ENCODE measurements around the gene PIEZO2.

PIEZO2 gene

DNA sequence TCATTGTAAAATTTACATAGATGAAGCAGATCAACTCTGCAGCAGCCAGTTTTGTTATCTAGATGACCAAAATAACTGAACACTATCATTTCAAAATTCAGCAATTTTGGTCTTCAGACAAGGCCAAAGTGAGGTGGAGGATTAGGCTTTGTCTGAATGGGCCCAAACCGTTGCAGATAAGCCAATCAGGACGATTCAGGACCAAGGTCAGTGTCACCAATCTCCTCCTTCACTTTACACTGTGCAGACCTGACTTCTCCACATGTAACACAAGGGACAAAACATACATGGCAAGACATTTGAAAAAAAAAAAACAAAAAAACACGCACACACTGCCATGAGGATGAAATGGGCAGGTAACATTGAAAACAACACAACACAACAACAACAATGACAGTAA lies 412.4 kb downstream of the PIEZO2 start:
- DNase-seq (ENCODE audit: low read depth), result no peak

DNA sequence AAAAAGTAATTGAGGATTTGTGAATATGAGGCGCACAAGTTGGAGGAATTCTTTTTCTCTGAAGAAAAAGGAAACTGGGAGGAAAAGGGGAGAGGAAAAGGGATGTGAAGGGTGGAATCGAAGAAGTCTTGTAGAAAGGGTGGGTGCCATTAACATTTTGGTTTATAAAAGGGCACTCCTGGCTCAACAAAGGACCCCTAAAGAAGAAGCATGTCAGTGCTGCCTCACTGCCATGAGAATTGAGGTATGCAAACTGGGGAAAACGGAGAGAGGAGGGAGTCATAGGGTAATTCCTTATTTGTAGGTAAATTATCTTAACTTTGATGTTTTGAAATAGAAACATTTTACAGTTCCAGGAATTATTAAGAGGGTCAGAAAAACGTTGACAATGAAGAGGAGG lies 416.4 kb downstream of the PIEZO2 start:
- no peak for DNase-seq (ENCODE audit: low read depth)

DNA sequence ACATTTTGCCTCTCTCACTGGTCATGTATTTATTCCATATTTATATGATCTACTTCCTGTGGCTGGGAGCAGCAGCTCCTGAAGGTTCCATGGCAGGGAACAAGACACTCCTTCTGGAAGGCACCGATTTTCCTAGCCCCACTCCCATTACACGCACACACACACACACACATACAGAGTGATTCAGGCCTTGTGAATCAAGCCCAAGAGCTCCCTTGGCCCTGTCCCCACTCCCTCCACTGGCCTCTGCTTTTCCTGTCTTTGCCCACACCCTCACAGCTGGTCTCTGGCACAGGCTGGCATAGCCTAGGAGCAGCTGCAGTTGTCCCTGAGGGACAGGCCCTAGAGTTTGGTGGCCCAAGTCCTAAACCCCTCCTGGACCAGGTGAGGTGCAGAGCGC lies 421.9 kb downstream of the PIEZO2 start:
- DNase-seq (ENCODE audit: low read depth), result no peak

DNA sequence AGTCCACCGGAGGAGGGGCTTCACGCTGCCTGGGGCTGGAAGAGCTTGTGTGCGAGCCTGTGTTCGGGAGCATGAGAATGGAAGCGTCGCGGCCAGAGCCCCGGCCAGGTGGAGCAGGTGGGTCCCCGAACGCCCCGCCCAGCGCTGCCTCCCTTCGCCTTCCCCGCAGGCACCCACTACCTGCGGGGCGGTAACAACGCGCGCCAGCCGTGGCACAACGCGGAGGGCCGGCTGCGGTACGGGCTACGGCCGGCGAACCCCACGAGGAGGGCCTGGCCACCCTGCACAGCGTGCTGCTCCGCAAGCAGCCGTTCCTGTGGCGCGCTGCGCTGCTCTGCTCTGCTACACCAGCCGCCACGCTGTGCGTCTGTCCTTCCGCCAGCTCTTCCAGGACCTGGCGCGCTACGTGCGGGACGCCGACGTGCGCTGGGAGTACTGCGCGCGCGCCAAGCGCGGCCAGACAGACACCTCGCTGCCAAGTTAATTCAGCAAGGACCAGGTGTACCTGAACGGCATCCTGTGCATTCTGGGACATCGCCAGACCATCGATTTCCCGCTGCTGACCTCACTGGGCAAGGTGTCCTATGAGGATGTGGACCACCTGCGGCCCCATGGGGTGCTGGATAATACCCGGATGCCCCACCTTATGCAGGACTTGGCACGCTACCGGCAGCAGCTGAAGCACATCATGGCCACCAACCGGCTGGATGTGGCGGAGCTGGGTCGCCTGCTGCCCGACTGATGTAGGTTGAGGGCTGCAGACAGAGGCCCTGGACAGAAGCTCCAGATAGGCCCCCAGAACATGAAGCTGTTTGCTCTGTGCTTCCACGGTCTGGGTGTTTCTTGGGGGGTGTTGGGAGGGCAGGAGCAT lies 422.9 kb downstream of the PIEZO2 start:
- no peak for DNase-seq (ENCODE audit: low read depth)

DNA sequence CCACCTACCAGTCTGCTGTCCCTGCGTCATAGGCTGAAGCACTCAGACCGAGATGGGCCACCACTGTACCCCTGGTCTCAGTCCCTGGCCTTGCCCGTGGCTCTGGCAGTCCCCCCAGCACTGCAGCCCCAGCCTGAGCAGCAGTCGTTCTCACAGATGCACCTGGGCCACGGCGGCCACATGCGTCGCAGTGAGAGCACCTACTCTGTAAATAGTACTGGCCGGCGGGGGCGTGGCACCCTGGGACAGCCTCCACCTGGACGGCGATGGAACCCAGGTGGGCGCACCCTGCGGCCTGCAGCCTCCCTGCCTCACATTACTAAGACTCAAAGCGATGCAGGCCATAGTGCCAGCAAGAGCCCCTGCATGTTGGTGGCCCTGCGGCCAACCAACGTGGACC lies 424.7 kb downstream of the PIEZO2 start:
- DNase-seq (ENCODE audit: low read depth), result no peak

DNA sequence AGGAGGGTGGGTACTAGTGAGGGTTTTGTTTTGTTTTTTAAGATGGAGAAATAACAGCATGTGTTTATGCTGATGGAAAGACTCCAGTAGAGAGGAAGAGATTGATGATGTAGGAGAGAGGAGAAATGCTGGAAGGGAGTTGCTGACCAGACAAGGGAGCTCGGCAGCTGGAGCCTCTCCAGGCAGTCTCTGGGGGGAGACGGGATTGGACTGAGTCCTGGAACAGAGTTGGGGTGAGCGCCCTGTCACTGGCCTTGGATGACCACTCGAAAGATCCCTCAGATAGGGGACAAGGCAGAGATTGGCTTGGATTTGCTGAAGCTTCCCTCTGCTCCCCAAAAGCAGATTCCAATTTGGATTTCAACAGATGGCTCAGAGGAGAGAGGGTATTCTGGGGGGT lies 425.9 kb downstream of the PIEZO2 start:
- no peak for DNase-seq (ENCODE audit: low read depth)

DNA sequence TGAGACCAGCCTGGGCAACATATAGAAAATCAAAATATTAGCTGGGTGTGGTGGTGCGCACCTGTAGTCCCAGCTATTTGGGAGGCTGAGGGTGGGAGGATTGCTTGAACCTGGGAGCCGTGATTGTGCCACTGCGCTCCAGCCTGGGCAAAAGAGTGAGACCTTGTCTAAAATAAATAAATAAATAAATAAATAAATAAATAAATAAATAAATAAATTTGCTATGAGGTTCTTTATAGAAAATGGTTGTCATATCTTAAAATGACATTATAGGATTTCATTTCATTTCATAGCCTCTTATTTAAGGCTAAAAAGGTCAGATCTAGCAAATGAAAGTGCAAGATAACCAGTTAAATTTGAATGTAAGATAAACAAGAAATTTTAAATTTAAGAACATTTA lies 430.6 kb downstream of the PIEZO2 start:
- DNase-seq (ENCODE audit: low read depth), result no peak

DNA sequence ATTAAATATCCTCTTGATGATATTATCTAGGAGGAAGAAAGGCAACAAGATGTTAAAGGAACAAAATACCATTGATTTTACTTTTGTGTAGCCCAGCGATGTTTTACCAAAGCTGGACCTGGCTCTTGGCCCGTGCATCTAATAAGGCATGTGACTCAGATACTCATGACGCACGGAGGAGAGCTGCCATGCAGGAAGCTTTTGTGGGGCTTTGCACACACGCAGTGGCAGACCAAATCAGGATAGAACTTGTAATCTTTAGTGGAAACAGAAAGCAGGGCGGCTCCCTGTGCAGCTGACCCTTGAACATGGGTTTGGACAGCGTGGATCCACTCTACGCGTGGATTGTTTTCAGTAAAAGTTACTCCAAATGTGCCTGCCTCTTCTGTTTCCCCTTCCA lies 433.6 kb downstream of the PIEZO2 start:
- no peak for DNase-seq (ENCODE audit: low read depth)

DNA sequence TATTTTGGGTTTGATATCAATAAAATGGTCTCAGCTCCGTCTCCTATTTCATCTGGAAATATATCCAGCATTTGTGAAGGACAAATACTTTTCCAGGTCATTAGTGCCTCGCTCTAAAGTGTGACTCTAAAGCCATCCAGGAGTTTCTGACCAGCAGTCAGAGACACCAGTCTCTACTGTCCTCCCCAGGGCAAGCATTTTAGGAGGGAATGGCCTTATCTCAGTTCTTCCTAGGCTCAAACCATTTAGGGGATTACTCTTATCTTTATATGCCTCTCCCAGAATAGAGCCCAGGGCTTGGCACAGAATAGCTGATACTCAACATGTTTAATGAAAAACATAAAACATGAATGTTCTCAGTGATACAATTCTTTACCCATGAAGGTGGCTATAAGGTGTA lies 436.0 kb downstream of the PIEZO2 start:
- DNase-seq (ENCODE audit: low read depth), result no peak

DNA sequence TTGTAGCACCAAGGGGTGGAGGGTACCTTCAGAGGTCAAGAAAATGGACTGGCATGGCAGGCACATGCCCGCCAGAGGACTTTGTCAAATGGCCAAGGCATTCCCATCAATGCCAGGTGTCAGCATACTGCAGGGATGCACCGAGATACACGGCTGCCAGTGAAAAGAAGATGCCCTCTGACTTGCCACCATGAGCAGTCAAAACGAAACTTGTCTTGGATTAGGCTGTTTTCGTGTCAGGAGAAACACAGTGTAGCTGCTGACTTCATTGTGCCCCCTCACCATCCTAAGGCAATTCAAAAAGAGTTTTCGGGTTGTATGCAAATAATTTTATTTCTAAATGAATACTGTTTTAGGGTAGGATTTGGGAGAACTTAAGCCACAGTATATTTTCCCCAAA lies 442.1 kb downstream of the PIEZO2 start:
- DNase-seq (ENCODE audit: low read depth), result no peak

DNA sequence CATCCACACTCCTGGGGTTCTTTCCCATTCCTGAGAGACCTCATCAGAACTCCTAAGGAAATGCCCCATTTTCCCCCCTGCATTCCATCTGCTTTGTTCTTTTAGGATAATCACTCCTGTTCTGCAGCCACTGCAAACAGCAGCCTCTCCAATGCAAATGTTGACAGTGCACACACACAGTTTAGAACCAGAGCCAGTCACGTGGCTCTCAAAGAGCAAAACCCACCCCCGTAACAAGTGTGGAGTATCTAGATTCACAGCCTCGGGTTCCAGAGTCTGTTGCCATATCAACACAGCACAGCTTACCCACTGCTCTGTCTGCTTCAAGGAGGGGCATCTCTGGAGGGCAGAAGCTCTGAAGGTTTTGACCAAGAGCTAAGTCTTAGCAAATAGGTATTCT lies 443.6 kb downstream of the PIEZO2 start:
- DNase-seq (ENCODE audit: low read depth), result no peak

DNA sequence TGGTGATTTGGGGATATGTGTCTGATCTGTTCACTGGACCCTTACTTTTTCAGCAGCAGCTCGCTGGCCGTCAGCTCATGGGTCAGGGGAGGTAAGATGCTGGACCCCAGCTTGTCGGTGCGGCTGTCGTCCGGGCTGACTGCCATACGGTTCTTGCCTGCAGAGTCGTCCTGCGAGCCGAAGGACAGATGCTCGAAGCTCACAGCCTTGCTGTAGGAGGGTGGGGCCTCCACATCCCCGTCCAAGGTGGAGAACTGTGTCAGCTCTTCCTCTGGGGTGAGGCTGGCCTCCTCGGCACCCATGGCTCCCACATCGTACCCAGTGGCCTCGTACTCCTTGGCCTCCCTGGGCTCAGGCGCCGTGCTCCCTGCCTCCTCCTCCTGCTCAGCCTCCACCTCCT lies 444.1 kb downstream of the PIEZO2 start:
- no peak for DNase-seq (ENCODE audit: low read depth)

DNA sequence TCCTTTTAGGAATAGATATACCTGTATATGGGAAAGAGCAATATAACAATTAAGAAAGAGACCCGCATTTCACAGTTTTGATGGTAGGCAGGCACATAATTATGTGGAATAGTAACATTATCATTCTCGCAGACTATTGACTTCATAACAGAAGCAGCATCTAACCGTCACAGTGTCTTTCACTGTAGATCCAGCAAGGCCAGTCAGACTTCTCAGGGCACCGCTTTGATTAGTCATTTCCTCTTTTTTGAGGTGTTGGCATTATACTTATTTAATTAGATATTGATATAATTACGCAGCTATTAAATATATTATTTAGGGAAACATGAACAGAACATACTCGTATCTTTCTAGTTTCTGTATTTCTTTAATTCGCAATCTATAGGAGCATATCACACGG lies 447.2 kb downstream of the PIEZO2 start:
- no peak for DNase-seq (ENCODE audit: low read depth)

DNA sequence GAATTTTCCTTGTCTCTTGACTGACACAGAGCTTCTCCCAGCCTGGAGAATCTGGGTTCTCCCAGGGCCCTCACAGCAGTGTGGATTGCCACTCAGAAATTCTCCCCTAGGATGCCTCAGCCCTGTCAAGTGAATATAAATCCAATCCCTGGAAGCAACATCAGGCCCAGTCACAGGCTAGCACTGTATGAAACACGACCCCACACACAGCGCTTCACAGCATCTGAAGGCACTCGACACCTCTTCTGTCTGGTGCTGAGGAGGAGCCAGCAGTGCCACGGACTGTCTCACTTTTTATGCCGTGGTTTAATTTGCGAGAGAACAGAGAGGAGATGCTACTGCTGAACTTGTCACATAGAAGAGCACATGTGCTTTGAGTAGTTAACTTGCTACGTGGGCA lies 459.0 kb downstream of the PIEZO2 start:
- no peak for DNase-seq (ENCODE audit: low read depth)

DNA sequence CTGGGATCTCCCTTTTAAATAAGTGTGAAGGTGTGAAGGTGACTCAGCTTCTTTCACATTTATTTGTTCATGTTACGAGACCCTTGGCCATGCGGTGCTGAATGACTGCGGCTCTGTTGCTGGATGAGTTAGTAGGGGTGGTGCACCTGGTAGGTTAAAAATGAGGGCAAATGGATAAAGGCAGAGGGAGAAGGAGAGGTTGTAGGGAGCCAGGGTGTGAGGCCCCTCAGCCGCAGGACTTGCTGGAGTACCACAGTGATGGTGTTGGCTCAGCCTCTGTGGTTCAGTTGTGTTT lies 459.4 kb downstream of the PIEZO2 start:
- no peak for DNase-seq (ENCODE audit: low read depth)

DNA sequence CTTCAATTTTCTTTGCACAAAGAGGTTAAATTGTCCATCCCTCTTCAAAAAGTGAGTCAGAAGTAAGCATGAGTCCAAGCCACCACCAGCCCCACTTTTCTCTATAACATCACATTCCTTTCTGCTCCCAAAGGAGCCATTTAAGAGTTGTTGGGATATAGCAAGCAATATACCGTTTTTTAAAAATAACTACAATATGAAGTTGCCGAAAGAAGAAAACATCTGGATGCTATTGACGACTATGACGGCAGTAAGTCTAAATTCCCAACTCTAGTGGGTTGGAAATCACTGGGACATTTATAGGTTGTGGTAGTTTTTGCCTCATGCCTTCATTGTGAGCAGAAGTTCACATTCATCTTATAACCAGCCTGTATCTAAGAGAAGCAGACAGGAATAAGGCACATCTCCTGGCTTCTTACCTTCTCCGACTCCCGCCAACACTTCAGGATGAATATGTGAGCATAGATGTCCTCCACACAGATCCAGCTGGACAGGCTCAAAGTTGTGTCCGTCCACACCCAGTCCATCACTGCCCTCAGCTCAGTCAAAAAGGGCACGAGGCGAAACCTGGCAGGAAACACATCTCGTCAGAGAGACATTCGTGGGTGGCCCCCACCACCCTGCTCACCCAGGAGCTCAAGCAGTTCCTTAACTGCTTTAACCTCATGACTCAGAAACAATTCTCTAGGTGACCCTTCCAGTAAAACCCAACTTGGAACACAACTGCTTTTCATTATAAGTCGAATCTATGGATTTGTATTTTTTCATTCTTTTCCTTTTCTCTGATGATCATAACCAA lies 459.9 kb downstream of the PIEZO2 start:
- DNase-seq (ENCODE audit: low read depth), result no peak

DNA sequence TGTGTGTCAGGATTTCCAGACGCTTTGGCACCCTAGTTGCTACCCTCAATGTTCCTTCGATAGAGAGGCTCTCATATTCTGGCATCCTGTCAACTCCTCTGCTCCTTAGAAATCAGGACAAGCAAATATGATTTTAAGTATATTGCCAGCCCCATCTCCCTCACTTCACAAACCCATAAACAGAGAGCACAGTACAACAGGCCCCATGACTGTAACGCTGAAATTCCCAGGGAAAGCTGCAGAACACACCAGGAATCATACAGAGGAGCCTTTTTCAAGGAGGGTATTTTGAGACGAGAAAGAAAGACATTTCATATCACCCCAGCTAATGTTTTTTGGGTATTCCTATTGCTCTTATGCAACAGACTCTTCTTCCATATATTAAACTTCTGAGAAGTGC lies 460.6 kb downstream of the PIEZO2 start:
- DNase-seq (ENCODE audit: low read depth), result no peak

DNA sequence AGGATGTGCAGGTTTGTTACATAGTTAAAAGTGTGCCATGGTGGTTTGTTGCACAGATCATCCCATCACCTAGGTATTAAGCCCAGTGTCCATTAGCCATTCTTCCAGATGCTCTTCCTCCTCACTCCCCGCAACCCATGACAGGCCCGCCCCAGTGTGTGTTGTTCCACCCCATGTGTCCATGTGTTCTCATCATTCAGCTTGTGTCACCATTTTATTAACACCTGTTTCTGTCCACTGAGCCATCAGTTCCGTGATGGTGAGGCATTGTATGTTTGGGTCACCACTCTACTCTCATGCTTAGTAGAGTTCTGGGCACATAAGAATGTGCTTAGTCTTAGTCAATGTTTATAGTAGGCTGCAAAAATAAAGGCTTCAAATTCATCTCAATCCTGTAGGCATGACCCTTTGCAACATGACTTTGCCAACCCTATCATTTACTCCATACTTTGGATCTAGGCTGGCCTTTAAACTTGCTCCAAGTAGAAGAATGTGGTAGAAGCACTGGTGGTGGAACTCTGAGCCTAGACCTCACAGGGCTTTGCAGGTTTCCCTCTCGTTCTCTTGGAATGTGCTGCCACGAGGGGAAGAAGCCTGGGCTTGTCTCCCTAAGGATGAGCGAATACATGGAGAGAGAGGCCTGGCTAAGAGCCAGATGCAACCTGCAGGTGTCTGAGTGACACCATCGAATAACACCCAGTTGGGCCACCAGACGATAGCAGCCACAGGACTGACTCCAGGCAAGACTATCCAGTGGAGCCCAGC lies 462.0 kb downstream of the PIEZO2 start:
- no peak for DNase-seq (ENCODE audit: low read depth)

DNA sequence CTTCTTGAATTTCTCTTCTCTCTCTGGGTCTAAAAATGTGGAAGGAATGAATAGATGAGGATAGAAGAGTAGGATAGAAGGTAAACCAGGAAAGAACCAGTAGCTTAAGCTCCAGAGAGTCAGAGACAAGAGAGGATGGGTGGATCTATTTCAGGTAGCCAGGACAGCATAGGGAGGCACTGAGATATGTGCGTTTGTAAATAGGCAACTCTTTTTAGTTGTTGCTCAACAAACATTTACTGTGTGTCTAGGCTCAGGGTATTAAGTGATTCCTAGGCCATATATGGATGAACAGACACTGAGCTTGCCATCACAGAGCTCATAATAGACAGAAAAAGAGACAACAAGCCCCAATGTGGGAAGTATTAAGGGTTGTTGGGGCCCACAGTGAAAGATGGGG lies 463.1 kb downstream of the PIEZO2 start:
- no peak for DNase-seq (ENCODE audit: low read depth)

DNA sequence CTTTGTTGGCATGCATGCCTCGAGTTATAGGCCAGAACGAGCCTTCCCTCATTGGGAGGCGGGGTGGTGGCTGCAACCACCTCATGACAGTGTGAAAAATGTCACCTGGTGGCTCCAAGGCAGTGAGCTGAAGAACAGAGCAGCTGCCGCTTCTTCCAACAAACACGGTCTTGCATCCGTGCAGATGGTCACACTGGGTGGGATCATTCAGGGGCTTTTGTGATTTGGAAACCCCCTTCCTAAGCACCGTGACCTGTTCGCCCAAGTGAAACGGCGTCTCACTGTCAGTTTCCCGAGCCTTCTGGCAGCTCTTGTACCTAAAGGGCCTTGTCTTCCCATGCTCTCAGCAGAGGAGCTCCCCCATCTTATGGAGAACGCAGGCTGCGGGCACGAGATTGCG lies 463.9 kb downstream of the PIEZO2 start:
- DNase-seq (ENCODE audit: low read depth), result no peak

DNA sequence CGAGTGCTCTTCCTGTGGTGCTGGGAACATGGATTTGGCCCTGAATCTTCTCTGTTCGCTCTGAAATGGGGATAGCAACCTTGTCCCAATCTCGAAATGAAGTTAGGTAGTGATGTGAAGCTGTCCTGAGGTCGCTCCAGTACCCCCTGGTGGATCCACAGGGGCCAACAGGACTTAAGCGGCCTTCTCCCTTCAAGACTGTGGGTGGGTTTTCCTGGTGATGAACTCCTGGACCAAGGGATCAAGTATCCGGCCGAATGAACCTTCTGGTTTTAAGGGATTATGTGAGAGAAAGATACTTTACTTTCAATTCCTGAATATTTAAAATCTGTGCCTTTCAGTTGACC lies 467.0 kb downstream of the PIEZO2 start:
- no peak for DNase-seq (ENCODE audit: low read depth)

DNA sequence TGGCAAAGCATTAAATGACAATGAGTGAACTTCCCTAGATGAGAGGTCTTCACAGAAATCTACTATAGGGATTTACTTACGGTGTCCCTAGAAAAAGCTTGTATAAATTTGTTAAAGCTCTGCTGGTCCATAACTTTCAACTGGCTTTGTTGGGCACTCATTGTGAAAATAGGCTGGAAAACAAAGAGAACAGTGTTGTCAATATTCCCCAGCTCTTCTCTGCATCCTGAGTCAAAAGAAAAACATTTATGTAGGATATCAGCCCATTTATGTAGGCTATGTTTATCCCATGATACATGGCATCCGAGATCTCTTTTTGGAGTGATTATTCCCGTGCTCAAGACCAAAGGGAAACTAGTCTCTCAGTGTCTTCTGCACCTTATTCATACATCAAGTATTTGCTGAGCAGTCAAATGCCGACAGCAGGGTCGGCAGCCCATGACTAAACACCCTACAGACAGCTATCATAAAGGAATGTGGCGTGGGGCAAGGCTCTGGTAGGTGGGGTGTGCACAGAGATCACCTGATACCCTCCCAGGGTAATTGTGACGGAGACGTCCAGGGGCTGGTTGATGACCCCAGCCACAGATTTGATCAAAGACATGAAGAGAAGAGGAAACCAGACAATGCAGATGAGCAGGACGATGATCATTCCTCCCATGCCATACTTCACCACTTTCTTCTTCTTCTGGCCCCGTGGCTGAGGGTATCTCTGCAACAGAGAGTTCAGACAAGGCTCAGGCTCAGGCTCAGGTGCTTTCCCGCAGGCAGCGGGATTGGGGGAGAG lies 467.6 kb downstream of the PIEZO2 start:
- DNase-seq (ENCODE audit: low read depth), result no peak

DNA sequence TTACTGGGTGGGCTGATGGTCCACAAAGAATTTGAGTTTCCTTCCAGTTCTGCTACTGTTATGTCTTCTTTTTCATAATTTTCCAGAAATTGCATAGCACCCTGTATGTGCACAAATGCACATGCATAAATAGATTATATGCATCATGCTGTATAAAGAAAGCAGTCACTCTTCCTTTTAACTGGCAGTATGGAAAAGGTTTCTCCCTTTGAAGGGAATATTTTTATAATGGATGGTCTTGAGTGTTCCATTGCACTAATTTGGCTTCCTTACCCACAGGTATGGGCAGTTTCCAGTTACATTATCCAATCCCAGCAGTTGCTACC lies 469.1 kb downstream of the PIEZO2 start:
- no peak for DNase-seq (ENCODE audit: low read depth)

Data from stimulated activated CD8-positive, alpha-beta memory T cell treated with anti-CD3 and anti-CD28 coated beads, Interleukin-15, amount 100 ng/mL, for 1 hour (primary cell).